HG02798 (cell line): Measurements from ENCODE around the gene DOCK8.
A peak's percentile ranks its signal among the peaks of the same experiment; 100 is the strongest.

Source experiments
- ATAC-seq: cut with Tn5 transposase; IDR thresholded peaks from one replicate; pipeline ENCODE4 v1.9.1; 2021; ENCODE audit warnings: mild to moderate bottlenecking; ENCODE audit not compliant: unreplicated experiment, poor library complexity

Gene DOCK8

GRCh38 chr9:447230-448025 lies 232.8 kb downstream of the DOCK8 start:
- ATAC-seq = no peak

- no peak for ATAC-seq
Observed at GRCh38 chr9:450057-450456, 235.4 kb downstream of the DOCK8 start.

GRCh38 chr9:450561-450960 lies 235.9 kb downstream of the DOCK8 start:
- no peak for ATAC-seq

- no peak for ATAC-seq
Observed at GRCh38 chr9:453832-454231, 239.2 kb downstream of the DOCK8 start.

GRCh38 chr9:456365-456764 lies 241.7 kb downstream of the DOCK8 start:
- no peak for ATAC-seq

GRCh38 chr9:458590-458989 lies 243.9 kb downstream of the DOCK8 start:
- ATAC-seq = no peak

GRCh38 chr9:459491-460444 lies 245.1 kb downstream of the DOCK8 start:
- no peak for ATAC-seq

- no peak for ATAC-seq
Observed at GRCh38 chr9:462121-462520, 247.5 kb downstream of the DOCK8 start.

- ATAC-seq = no peak
Observed at GRCh38 chr9:462606-463005, 247.9 kb downstream of the DOCK8 start.

- ATAC-seq = no peak
Observed at GRCh38 chr9:463455-464171, 248.9 kb downstream of the DOCK8 start.

GRCh38 chr9:466747-467146 lies 252.1 kb downstream of the DOCK8 start:
- ATAC-seq = no peak

GRCh38 chr9:468766-469426 lies 254.2 kb downstream of the DOCK8 start:
- ATAC-seq = no peak

GRCh38 chr9:469672-470551 lies 255.2 kb downstream of the DOCK8 start:
- ATAC-seq = peak; percentile 91

GRCh38 chr9:470552-471194 lies 256.0 kb downstream of the DOCK8 start:
- ATAC-seq = peak; percentile 16

- no peak for ATAC-seq
Observed at GRCh38 chr9:471320-471719, 256.7 kb downstream of the DOCK8 start.

- no peak for ATAC-seq
Observed at GRCh38 chr9:472479-473075, 257.9 kb downstream of the DOCK8 start.

- no peak for ATAC-seq
Observed at GRCh38 chr9:477193-477592, 262.5 kb downstream of the DOCK8 start.

GRCh38 chr9:479304-479970 lies 264.8 kb downstream of the DOCK8 start:
- no peak for ATAC-seq
